ENCODE data around the gene PARP3. TPM values are rescaled to one million over a fixed set of nuclear protein-coding genes. Genes with fewer than 3 reads are reported as not detected.

PARP3 gene
- total and polyA plus RNA-seq, 2 of the 8 experiments (the other 6 are each of a cell fraction or from before 2014, with no cell fraction given), result 1.3 to 1.6 TPM

DNA sequence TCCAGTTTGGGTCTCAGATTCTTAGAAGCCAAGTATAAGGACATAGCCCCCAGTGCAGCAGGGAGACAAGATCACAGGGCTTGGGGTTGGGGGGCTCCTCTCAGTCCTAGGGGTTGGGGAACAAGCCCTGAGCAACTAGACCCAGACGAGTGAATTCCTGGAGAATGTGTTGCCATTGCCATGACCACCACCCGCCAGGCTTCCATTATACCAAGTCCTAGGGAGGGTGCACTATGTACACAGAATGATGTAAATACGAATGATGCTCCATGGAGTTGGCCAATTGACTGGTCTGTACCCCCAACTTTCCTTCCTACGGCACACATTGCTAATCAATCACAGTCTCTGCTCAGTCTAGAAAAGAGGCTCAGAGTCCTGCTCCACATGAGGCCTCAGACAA lies 47.8 kb upstream of the PARP3 start (continued):
- TF ChIP-seq, protein P1, sequence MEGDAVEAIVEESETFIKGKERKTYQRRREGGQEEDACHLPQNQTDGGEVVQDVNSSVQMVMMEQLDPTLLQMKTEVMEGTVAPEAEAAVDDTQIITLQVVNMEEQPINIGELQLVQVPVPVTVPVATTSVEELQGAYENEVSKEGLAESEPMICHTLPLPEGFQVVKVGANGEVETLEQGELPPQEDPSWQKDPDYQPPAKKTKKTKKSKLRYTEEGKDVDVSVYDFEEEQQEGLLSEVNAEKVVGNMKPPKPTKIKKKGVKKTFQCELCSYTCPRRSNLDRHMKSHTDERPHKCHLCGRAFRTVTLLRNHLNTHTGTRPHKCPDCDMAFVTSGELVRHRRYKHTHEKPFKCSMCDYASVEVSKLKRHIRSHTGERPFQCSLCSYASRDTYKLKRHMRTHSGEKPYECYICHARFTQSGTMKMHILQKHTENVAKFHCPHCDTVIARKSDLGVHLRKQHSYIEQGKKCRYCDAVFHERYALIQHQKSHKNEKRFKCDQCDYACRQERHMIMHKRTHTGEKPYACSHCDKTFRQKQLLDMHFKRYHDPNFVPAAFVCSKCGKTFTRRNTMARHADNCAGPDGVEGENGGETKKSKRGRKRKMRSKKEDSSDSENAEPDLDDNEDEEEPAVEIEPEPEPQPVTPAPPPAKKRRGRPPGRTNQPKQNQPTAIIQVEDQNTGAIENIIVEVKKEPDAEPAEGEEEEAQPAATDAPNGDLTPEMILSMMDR (IDR thresholded peaks at IDR 0.05; ENCODE audit: control extremely low read depth in 1 of 3, insufficient read depth in 1 of 3, low read depth in 1 of 3, low read length in 3 of 3), result no peak
- no peak for TF ChIP-seq POU5F1 (IDR thresholded peaks at IDR 0.05; ENCODE audit: low read depth, low read length)
- no peak for TF ChIP-seq SAP30 (IDR thresholded peaks at IDR 0.05; ENCODE audit: insufficient read depth, insufficient replicate concordance, low read length)
- TF ChIP-seq EZH2 (IDR thresholded peaks at IDR 0.05; ENCODE audit: low read depth, low read length, severe bottlenecking), result no peak
- no peak for TF ChIP-seq TAF1 (IDR thresholded peaks at IDR 0.05; ENCODE audit: low read depth, low read length)
- TF ChIP-seq KDM5A (IDR thresholded peaks at IDR 0.05; ENCODE audit: low read length), result no peak
